SHP77 treated with DMSO at 0.1 percent for 48 hours (cell line): ENCODE data around the gene ALDH3A1.
"Not testable (repeated sequence)": the region's sequence is repeated elsewhere in the genome, so short reads cannot be mapped to it uniquely, and the experiment has no call there.

ENCODE experiments used
- DNase-seq: peaks from one replicate; lab custom pipeline; 2025; lab: John Stamatoyannopoulos, UW

ALDH3A1 gene

DNA sequence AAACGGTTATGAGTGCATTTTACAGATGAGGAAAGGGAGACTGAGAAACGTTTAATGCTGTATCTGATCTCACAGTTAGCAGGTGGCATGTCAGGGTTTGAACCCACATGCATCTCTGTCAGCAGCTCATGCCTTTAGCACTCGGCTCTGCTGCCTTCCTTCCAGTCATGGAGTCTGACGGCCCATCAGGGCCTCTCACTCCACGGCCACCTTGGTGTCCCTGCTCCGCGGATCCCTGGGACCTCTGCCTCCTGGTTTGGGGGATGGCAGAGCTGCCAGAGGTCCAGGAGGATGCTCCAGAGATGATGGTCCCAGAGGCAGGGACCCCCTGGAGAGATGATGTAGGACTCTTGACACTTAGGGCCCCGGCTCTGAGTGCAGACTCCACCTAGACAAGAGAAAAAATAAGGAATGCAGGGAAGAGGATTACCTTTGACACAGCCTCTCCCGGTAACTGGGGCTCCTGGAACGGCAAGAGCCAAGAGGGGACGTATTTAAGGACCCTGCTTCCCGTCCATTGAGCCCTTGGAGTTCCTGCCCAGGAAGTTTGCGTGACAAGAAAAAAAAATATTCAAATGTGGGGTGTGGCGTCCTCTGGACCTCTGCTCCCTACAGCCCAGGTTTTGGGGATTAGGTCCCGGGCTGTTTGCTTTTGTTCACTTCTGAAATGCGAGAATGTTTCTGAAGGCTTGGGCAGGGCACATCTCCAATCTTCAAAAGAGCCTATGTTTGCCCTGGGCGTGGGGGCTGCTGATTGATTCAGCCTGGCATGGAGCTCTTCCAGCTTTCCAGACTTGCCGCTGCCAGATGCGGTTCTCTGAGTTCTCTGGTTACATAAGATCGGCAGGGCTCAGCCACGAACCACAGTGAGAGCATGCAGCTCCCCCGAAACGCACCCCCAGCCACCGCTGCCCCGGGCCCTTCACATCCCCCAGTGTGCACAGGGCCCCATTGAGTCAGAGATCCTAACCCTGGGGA, at the start of gene ALDH3A1:
TSS of gene ALDH3A1 (minus strand) at position 470 of the 978 bp plus-strand sequence. CDS start 3,169 bp downstream, outside the sequence.
- no peak for DNase-seq

DNA sequence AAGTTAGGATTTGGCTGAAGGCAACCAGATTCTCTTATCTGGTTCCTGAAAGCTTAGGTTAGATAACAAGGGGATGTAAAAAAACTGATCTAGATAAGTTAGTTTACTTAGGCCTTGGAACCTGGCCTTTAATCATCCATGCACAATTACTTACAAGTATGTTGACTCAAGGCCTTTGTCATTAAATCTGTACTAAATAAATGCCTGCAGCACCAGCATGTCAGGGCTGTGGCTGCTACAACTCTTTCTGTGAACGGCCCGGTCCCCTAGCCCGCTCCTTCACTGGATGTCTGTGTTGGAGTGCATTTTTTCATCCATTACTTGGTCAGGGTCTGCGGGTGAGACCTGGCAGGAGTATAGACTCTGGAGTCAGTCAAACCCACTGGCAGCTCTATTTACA, 48.4 kb upstream of the ALDH3A1 start:
- no peak for DNase-seq

- no peak for DNase-seq
Observed at GRCh38 chr17:19791918-19792550, 43.9 kb upstream of the ALDH3A1 start.

- DNase-seq = no peak
Observed at GRCh38 chr17:19787733-19788357, 39.7 kb upstream of the ALDH3A1 start.

DNA sequence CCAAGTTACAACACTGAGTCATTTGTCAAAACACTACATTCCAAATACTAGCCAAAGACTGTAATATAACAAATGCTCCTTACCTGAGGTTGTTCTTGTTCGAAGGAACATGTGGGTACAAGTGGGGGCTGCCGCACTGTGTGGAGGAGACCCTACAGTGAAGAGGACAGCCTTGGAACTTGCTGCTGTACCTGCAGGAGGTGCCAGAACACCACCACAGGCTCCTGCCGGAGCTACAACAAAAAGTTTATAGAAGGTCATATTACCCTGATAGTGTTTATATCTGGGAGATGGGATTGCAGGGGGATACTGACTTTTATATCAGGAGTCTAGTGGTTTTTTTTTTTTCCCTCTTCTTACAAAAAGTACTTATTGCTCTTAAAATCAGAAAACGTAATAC, 37.8 kb upstream of the ALDH3A1 start:
- no peak for DNase-seq

DNA sequence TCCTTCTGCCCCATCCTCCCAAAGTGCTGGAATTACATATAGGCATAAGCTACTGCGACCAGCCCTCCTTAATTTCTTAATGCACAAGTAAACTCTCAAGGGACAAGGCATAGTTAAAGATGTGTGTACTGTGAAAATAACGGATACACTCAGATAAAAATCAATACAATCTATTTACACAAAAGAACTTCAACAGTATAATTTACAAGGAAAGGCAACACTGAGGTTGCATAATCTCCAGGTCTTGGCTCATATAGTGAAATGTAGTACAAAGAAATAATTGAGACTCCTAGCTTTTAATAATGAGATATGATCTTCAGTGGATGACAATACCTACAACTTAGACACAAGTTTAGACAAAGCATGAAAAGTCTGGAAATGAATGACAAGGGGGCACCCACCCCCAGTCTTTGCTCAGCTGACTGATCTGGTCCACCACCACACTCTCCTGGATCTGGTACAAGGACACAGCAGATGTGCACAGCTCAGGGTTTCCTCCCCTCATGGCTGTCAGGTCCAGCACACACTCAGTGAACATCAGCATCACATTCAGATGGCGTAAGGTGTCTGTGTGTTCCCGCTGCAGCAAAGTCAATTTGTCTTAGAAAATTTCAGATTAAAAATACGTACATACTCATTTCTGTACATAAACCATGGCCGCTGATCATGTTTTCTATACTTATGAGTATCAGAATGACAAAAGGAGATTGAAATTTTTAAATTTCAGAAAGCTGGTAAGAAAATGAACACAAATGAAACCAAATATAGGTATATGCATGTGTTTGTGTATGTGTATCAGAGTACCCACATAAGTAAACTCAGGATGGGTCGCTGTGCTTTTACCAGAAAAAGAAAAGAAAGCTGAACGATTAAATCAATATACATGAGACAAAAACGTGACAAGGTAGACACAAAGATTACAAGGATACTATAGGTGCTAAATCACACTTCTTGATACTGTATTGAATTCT, 33.7 kb upstream of the ALDH3A1 start:
- no peak for DNase-seq

- DNase-seq = no peak
Observed at GRCh38 chr17:19780846-19781245, 32.7 kb upstream of the ALDH3A1 start.

- DNase-seq = no peak
Observed at GRCh38 chr17:19773534-19773933, 25.4 kb upstream of the ALDH3A1 start.

GRCh38 chr17:19771971-19772630, 24.0 kb upstream of the ALDH3A1 start:
- no peak for DNase-seq

- DNase-seq = no peak
Observed at GRCh38 chr17:19770985-19771735, 23.1 kb upstream of the ALDH3A1 start.

- DNase-seq = no peak
Observed at GRCh38 chr17:19769946-19770652, 22.0 kb upstream of the ALDH3A1 start.

GRCh38 chr17:19768046-19768782, 20.1 kb upstream of the ALDH3A1 start:
- DNase-seq = no peak

GRCh38 chr17:19766421-19767270, 18.5 kb upstream of the ALDH3A1 start:
- peak; percentile 56 for DNase-seq

DNA sequence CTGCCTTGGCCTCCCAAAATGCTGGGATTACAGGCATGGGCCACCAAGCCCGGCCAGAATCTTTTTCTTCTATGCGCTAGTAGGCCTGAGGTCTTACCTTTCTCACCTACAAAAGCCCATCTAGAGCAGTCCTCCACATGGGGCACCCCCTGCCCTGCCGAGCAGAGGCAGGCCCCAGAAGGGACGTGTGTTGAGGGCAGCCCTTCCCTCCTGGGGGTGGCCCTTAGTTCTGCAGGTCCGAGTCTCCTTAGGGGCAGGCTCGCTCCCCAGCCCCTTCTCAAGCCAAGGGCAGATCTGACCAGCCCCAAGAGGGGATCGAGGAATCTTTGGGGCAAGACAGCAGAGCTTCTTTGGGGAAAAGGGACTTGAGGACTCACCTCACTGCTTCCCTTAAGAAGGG, 17.9 kb upstream of the ALDH3A1 start:
- DNase-seq = no peak

GRCh38 chr17:19763991-19764390, 15.9 kb upstream of the ALDH3A1 start:
- DNase-seq = not testable (repeated sequence)

DNA sequence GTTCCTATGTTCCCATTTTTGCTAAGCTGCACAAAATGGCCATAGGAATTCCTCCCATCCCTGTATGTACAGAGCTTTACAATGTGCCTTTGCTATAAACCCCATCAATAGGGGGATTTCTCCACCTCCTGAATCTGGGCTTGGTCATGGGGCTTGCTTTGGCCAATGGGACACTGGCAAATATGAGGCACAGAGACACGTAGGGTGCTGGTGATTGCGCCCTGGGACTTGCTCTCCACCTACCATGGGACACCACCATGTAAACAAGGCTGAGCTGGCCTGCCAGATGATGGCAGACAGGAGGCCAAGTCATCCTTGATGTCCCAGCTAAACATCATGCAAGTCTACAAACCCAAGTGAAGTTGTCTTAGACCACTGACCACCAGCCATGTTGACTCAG, 15.3 kb upstream of the ALDH3A1 start:
- DNase-seq = no peak

GRCh38 chr17:19762515-19762961, 14.4 kb upstream of the ALDH3A1 start:
- peak; percentile 65 for DNase-seq

DNA sequence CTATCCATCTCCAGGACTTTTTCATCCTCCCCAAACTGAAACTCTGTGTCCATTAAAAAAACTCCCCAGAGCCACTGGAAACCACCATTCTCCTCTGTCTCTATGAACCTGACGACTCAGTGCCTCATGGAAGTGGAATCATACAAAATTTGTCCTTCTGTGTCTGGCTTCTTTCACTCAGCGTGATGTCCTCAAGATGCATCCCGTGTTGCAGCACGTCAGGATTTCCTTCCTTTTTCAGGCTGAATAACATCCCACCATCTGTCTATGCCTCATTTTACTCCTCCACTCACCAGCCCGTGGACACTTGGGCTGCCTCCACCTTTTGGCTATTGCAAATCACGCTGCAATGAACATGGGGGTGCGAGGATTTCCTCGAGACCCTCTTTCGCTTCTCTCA, 12.6 kb upstream of the ALDH3A1 start:
- no peak for DNase-seq
